Bone marrow (tissue), 2 donors: ENCODE data around the gene HIBCH.
"Not testable (repeated sequence)": the region's sequence is repeated elsewhere in the genome, so short reads cannot be mapped to it uniquely, and the experiment has no call there.

ENCODE experiments used
- DNase-seq, 2 donors: peaks; one replicate each; lab custom pipeline; 2025; lab: John Stamatoyannopoulos, UW

The HIBCH gene

GRCh38 chr2:190308031-190308430 is 11.6 kb downstream of the HIBCH start:
- DNase-seq, result no peak

- no peak for DNase-seq
These were observed 15.2 kb downstream of the HIBCH start for GRCh38 chr2:190304404-190304803.

- DNase-seq, result no peak
These were observed 16.0 kb downstream of the HIBCH start for GRCh38 chr2:190303647-190304046.

GRCh38 chr2:190302052-190302451 is 17.6 kb downstream of the HIBCH start:
- no peak for DNase-seq

GRCh38 chr2:190301032-190301431 is 18.6 kb downstream of the HIBCH start:
- DNase-seq, result no peak

GRCh38 chr2:190297880-190298279 is 21.7 kb downstream of the HIBCH start:
- DNase-seq, result not testable (repeated sequence)

GRCh38 chr2:190283783-190284182 is 35.8 kb downstream of the HIBCH start:
- no peak for DNase-seq

- DNase-seq, result no peak
These were observed 38.9 kb downstream of the HIBCH start for GRCh38 chr2:190280565-190281350.

- not testable (repeated sequence) for DNase-seq
These were observed 40.1 kb downstream of the HIBCH start for GRCh38 chr2:190279256-190280134.

GRCh38 chr2:190277234-190278112 is 42.2 kb downstream of the HIBCH start:
- peak in 1 of 2 donors; percentile 6 for DNase-seq

GRCh38 chr2:190272457-190272842 is 47.2 kb downstream of the HIBCH start:
- DNase-seq, result no peak

- no peak for DNase-seq
These were observed 47.7 kb downstream of the HIBCH start for GRCh38 chr2:190271783-190272456.

- no peak for DNase-seq
These were observed 49.3 kb downstream of the HIBCH start for GRCh38 chr2:190270298-190270697.

- not testable (repeated sequence) for DNase-seq
These were observed 49.9 kb downstream of the HIBCH start for GRCh38 chr2:190269699-190270098.

- no peak for DNase-seq
These were observed 52.3 kb downstream of the HIBCH start for GRCh38 chr2:190267302-190267701.

- no peak for DNase-seq
These were observed 53.3 kb downstream of the HIBCH start for GRCh38 chr2:190266314-190266713.

- DNase-seq, result no peak
These were observed 57.8 kb downstream of the HIBCH start for GRCh38 chr2:190261851-190262250.

GRCh38 chr2:190256087-190256486 is 63.5 kb downstream of the HIBCH start:
- no peak for DNase-seq

GRCh38 chr2:190255676-190256075 is 64.0 kb downstream of the HIBCH start:
- no peak for DNase-seq

GRCh38 chr2:190254063-190254850 is 65.4 kb downstream of the HIBCH start:
- DNase-seq, result no peak

- DNase-seq, result no peak
These were observed 69.2 kb downstream of the HIBCH start for GRCh38 chr2:190250421-190250820.
